ENCODE results near the gene CADM2.

Gene CADM2

GRCh38 chr3:85321892-85322291 lies 363.1 kb downstream of the CADM2 start:
- no peak for DNase-seq (ENCODE audit: low read depth)

- DNase-seq (ENCODE audit: low read depth): no peak
Measured at GRCh38 chr3:85330071-85330470, 371.3 kb downstream of the CADM2 start.

GRCh38 chr3:85337895-85338294 lies 379.1 kb downstream of the CADM2 start:
- DNase-seq (ENCODE audit: low read depth): no peak

GRCh38 chr3:85342915-85343314 lies 384.1 kb downstream of the CADM2 start:
- no peak for DNase-seq (ENCODE audit: low read depth)

- no peak for DNase-seq (ENCODE audit: low read depth)
Measured at GRCh38 chr3:85355572-85355971, 396.8 kb downstream of the CADM2 start.

GRCh38 chr3:85360742-85361387 lies 402.1 kb downstream of the CADM2 start:
- no peak for DNase-seq (ENCODE audit: low read depth)

- no peak for DNase-seq (ENCODE audit: low read depth)
Measured at GRCh38 chr3:85364296-85364909, 405.6 kb downstream of the CADM2 start.

GRCh38 chr3:85370341-85370740 lies 411.6 kb downstream of the CADM2 start:
- DNase-seq (ENCODE audit: low read depth): no peak

- DNase-seq (ENCODE audit: low read depth): no peak
Measured at GRCh38 chr3:85376131-85376530, 417.3 kb downstream of the CADM2 start.

GRCh38 chr3:85377115-85377514 lies 418.3 kb downstream of the CADM2 start:
- DNase-seq (ENCODE audit: low read depth): no peak

- DNase-seq (ENCODE audit: low read depth): no peak
Measured at GRCh38 chr3:85384372-85384771, 425.6 kb downstream of the CADM2 start.

- no peak for DNase-seq (ENCODE audit: low read depth)
Measured at GRCh38 chr3:85387913-85388505, 429.2 kb downstream of the CADM2 start.

- DNase-seq (ENCODE audit: low read depth): no peak
Measured at GRCh38 chr3:85394424-85394823, 435.6 kb downstream of the CADM2 start.

GRCh38 chr3:85397434-85397833 lies 438.6 kb downstream of the CADM2 start:
- no peak for DNase-seq (ENCODE audit: low read depth)

GRCh38 chr3:85426121-85426520 lies 467.3 kb downstream of the CADM2 start:
- no peak for DNase-seq (ENCODE audit: low read depth)

GRCh38 chr3:85427467-85427866 lies 468.7 kb downstream of the CADM2 start:
- no peak for DNase-seq (ENCODE audit: low read depth)

GRCh38 chr3:85432081-85432480 lies 473.3 kb downstream of the CADM2 start:
- DNase-seq (ENCODE audit: low read depth): no peak

GRCh38 chr3:85433319-85433718 lies 474.5 kb downstream of the CADM2 start:
- DNase-seq (ENCODE audit: low read depth): no peak

- DNase-seq (ENCODE audit: low read depth): no peak
Measured at GRCh38 chr3:85455561-85456200, 496.9 kb downstream of the CADM2 start.

GRCh38 chr3:85474241-85474640 lies 515.5 kb downstream of the CADM2 start:
- DNase-seq (ENCODE audit: low read depth): no peak

- no peak for DNase-seq (ENCODE audit: low read depth)
Measured at GRCh38 chr3:85475346-85475745, 516.6 kb downstream of the CADM2 start.

- no peak for DNase-seq (ENCODE audit: low read depth)
Measured at GRCh38 chr3:85476891-85477495, 518.2 kb downstream of the CADM2 start.

Data from GM04503 (cell line).